Measurements from ENCODE around the gene CDH22. TPM values are rescaled to one million over a fixed set of nuclear protein-coding genes. Genes with fewer than 3 reads are reported as not detected.

CDH22 gene
- total RNA-seq, 1 donor from 2014 or later: 1.7 TPM

DNA sequence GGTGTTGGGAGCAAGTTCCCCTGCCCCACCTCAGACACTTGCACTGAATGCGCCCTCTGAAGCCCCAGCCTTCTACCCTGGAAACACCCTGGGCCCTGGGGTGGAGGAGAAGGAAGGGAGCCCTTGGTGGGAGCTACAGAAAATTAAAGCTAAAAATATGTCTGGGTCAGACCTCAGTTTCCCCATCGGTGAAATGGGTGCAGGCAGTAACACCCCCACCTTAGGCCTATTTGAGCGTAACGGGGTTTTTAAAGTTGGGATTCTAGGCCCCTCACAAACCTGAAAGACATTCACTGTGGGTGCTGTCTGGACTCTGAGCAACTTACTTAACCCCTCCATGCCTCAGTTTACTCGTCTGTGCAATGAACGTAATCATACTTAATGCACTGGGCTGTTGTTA is 19.3 kb upstream of the CDH22 start:
- intact Hi-C loops (cut with DNase I): no loop called here
- no peaks in the 10 kb centered on the region for H3K27me3 ChIP-seq
- H3K4me1 ChIP-seq: peaks cover 9% of the 10 kb centered on the region
- no peak overlapping the region for H3K4me3 ChIP-seq
- TF ChIP-seq, protein P1, sequence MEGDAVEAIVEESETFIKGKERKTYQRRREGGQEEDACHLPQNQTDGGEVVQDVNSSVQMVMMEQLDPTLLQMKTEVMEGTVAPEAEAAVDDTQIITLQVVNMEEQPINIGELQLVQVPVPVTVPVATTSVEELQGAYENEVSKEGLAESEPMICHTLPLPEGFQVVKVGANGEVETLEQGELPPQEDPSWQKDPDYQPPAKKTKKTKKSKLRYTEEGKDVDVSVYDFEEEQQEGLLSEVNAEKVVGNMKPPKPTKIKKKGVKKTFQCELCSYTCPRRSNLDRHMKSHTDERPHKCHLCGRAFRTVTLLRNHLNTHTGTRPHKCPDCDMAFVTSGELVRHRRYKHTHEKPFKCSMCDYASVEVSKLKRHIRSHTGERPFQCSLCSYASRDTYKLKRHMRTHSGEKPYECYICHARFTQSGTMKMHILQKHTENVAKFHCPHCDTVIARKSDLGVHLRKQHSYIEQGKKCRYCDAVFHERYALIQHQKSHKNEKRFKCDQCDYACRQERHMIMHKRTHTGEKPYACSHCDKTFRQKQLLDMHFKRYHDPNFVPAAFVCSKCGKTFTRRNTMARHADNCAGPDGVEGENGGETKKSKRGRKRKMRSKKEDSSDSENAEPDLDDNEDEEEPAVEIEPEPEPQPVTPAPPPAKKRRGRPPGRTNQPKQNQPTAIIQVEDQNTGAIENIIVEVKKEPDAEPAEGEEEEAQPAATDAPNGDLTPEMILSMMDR (IDR thresholded peaks at IDR 0.05): no peak
- no peak for TF ChIP-seq POLR2A (IDR thresholded peaks at IDR 0.05)
- TF ChIP-seq POLR2AphosphoS5 (IDR thresholded peaks at IDR 0.05; ENCODE audit: insufficient read depth in 1 of 2, low read depth in 1 of 2): no peak
- H3K27ac ChIP-seq: no peak overlapping the region
- no peak for DNase-seq (ENCODE audit: extremely low spot score in 2 of 2)
- no peaks in the 10 kb centered on the region for H3K9me3 ChIP-seq
- no peaks in the 10 kb centered on the region for H3K36me3 ChIP-seq

DNA sequence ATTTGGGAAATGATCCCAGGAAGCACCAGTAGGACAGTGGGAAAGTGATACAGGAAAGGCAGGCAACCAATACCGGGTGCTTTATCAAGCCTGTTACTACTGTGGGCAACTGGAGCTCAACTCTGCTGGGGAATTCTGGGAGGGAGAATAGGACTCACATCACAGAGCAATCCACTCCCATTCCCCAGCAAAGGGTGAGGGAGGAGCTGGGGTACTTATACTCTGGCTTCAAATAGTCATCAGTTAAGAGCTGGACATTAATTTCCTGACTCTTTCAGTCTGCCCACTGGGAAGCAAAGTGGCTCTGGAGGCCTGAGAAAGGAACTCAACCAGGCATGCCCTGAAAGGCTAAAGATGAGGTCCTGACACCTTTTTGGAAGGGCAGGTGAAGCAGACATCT is 17.5 kb upstream of the CDH22 start:
- intact Hi-C loops (cut with DNase I): no loop called here
- Histone ChIP-seq H3K27me3 (no peaks in the 10 kb centered on the region), H3K4me3 (no peak overlapping the region), H3K9me3 (no peaks in the 10 kb centered on the region), H3K36me3 (no peaks in the 10 kb centered on the region), H3K4me1 (no peaks in the 10 kb centered on the region), H3K27ac (no peak overlapping the region)
- TF ChIP-seq, protein P1 (IDR thresholded peaks at IDR 0.05): no peak
- TF ChIP-seq POLR2AphosphoS5 (IDR thresholded peaks at IDR 0.05; ENCODE audit: insufficient read depth in 1 of 2, low read depth in 1 of 2) (no peak), POLR2A (IDR thresholded peaks at IDR 0.05) (no peak)
- no peak for DNase-seq (ENCODE audit: extremely low spot score in 2 of 2)

DNA sequence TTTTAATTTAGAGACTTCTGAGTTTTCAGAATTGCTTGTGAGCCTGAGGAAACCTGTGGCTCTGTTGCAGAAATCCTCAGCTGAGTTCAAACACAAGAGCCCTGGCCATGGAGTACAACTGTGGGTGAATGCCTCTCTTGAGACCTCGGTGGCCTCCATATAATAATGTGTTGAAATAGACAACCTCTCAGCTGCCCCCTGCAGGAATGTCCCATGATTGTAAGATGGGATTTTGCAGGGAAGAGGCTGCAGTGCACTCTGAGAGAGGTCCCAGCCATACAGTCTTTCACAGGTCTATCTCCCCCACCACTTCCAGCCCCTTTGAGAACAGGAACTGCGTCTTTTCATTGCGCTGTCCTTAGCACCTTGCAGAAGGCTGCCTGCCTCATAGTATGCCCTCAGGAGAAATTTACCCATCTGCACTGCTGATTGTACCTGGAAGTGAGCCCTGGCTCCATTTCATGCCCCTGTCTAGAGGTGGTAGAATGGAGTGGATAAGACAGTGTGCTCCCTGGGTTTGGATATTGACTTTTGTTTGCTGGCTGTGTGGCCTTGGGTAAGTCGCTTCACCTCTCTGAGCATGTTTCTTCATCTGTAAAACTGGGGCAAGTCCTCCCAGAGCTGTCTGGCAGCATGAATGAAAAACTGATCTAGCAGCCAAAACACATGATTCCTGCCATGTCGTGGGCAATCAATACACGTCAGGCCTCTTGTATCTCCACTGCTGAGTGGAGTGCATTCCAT is 16.8 kb upstream of the CDH22 start:
- Histone ChIP-seq H3K4me1 (no peaks in the 10 kb centered on the region), H3K4me3 (no peak overlapping the region), H3K36me3 (no peaks in the 10 kb centered on the region), H3K9me3 (no peaks in the 10 kb centered on the region), H3K27me3 (no peaks in the 10 kb centered on the region), H3K27ac (no peak overlapping the region)
- intact Hi-C loops (cut with DNase I): no loop called here
- TF ChIP-seq, protein P1 (IDR thresholded peaks at IDR 0.05): no peak
- TF ChIP-seq POLR2A (IDR thresholded peaks at IDR 0.05) (no peak), POLR2AphosphoS5 (IDR thresholded peaks at IDR 0.05; ENCODE audit: insufficient read depth in 1 of 2, low read depth in 1 of 2) (no peak)
- no peak for DNase-seq (ENCODE audit: extremely low spot score in 2 of 2)

DNA sequence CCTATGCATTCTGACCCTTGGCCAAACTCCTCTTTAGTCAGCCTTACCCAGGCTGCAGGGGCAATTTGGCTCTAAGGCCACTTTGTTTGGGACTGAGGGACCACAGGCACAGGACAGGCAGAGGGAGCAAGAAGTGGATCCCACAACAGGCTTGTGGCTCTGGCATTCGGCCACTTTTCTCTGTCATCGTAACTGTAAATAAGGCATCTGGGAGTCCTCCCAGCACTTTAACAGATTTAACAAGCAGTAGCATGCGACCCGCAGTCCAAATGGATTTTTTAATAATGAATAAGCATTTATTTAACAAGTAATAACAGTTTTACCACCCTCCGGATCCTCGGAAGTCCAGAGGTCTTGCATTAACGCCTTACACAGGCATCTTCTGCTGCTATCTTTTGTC is 16.1 kb upstream of the CDH22 start:
- no peaks in the 10 kb centered on the region for H3K9me3 ChIP-seq
- TF ChIP-seq POLR2A (IDR thresholded peaks at IDR 0.05) (no peak), POLR2AphosphoS5 (IDR thresholded peaks at IDR 0.05; ENCODE audit: insufficient read depth in 1 of 2, low read depth in 1 of 2) (no peak)
- TF ChIP-seq, protein P1 (IDR thresholded peaks at IDR 0.05): no peak
- no peak for DNase-seq (ENCODE audit: extremely low spot score in 2 of 2)
- no peak overlapping the region for H3K4me3 ChIP-seq
- no peaks in the 10 kb centered on the region for H3K27me3 ChIP-seq
- H3K36me3 ChIP-seq: no peaks in the 10 kb centered on the region
- H3K4me1 ChIP-seq: no peaks in the 10 kb centered on the region
- no peak overlapping the region for H3K27ac ChIP-seq
- intact Hi-C loops (cut with DNase I): no loop called here

DNA sequence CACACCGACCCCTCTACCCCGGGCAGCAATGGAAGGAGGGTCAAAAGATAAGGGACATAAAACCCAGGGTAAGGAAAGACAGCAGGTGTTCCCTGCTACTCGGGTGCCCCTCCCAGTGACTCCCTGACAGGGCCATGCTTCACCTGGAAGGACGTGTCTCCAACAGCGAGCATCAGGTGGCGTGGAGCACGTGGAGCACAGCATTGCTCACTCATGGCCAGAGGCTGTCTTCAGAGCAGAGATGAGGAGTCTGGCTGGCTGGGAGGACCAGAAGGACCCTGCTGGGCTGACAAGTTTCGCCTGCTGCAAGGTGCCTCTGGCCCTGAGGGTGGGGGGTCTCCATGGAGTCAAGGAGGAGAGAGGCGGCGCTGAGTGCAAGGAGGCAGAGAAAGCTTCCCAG is 15.3 kb upstream of the CDH22 start:
- no peak for DNase-seq (ENCODE audit: extremely low spot score in 2 of 2)
- intact Hi-C loops (cut with DNase I): no loop called here
- Histone ChIP-seq H3K4me1 (no peaks in the 10 kb centered on the region), H3K27ac (no peak overlapping the region), H3K9me3 (no peaks in the 10 kb centered on the region), H3K36me3 (no peaks in the 10 kb centered on the region), H3K27me3 (no peaks in the 10 kb centered on the region), H3K4me3 (no peak overlapping the region)
- TF ChIP-seq POLR2AphosphoS5 (IDR thresholded peaks at IDR 0.05; ENCODE audit: insufficient read depth in 1 of 2, low read depth in 1 of 2): no peak
- TF ChIP-seq, protein P1 (IDR thresholded peaks at IDR 0.05): no peak
- TF ChIP-seq POLR2A (IDR thresholded peaks at IDR 0.05): no peak
